ENCODE data around the gene FAM234A. TPM values are rescaled to one million over a fixed set of nuclear protein-coding genes. Genes with fewer than 3 reads are reported as not detected.
"Not testable (repeated sequence)": the region's sequence is repeated elsewhere in the genome, so short reads cannot be mapped to it uniquely, and the experiment has no call there.

Gene FAM234A
- total RNA-seq, 1 donor from 2014 or later = 133 TPM

GRCh38 chr16:228151-228851, 6.3 kb upstream of the FAM234A start:
- H3K4me3 Mint-ChIP-seq = peak overlapping the region; percentile 93
- H3K4me1 Mint-ChIP-seq = peaks cover 24% of the 10 kb centered on the region
- peak overlapping the region; percentile 92 for H3K27ac Mint-ChIP-seq
- H3K36me3 Mint-ChIP-seq = peaks cover 16% of the 10 kb centered on the region
- no peak for DNase-seq (ENCODE audit: low spot score in 2 of 2, unreplicated experiment in 2 of 2)
- H3K9me3 Mint-ChIP-seq = no peaks in the 10 kb centered on the region
- H3K27me3 Mint-ChIP-seq (ENCODE audit: low read depth) = no peaks in the 10 kb centered on the region
- TF ChIP-seq, protein P1, sequence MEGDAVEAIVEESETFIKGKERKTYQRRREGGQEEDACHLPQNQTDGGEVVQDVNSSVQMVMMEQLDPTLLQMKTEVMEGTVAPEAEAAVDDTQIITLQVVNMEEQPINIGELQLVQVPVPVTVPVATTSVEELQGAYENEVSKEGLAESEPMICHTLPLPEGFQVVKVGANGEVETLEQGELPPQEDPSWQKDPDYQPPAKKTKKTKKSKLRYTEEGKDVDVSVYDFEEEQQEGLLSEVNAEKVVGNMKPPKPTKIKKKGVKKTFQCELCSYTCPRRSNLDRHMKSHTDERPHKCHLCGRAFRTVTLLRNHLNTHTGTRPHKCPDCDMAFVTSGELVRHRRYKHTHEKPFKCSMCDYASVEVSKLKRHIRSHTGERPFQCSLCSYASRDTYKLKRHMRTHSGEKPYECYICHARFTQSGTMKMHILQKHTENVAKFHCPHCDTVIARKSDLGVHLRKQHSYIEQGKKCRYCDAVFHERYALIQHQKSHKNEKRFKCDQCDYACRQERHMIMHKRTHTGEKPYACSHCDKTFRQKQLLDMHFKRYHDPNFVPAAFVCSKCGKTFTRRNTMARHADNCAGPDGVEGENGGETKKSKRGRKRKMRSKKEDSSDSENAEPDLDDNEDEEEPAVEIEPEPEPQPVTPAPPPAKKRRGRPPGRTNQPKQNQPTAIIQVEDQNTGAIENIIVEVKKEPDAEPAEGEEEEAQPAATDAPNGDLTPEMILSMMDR (IDR thresholded peaks at IDR 0.05; ENCODE audit: unreplicated experiment) = no peak

DNA sequence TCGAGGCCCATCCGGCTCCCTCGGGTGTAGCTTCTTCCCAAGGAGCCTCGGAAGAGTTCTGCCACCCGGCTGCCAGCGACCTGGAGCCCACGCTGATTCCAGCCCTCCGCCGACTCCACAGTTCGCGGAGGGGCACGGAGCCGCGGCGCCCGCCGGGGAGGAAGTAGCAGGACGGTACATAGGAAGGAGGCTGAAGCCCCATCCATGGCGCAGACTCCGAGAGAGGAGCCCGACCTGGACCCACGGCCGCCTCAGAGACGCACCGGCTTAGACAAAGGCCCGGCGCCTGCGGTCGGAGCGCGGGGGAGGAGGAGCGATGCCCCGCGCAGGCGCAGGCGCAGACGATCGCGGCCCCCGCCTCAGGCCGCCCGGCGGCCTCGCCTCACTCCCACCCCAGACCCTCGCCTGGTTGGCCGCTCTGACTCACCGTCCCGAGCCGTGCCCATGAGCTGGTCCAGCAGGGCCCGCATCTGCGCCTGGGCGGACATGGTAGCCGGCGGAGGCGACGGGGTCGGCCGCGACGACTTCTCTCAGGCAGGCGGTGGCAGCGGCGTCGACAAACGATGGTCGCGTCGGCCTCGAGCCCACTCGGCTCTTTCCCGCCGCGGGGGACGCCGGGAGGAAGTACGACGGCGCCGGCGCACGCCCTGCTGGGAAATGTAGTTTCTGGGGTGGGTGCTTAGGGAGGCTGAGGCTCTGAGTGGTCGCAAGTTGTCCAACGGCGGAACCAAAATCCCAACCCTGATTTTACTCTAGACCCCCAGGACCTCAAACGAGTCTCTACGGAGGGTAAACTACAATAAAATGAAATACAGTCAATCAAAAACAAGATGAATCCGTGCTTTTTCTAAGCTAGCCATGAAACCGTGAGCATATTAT, 5.5 kb upstream of the FAM234A start, which contains the start of gene LUC7L:
Gene LUC7L, minus strand, starts transcription at position 598 of the 879 bp plus-strand sequence. Its CDS starts 110 bp downstream, at position 488.
- Mint-ChIP-seq H3K4me3 (peak within 1 kb of the TSS; percentile 93), H3K27ac (peak within 1 kb of the TSS; percentile 95), H3K36me3 (peaks cover 16% of the 10 kb centered on the region), H3K4me1 (peaks cover 24% of the 10 kb centered on the region), H3K27me3 (ENCODE audit: low read depth) (no peaks in the 10 kb centered on the region), H3K9me3 (no peaks in the 10 kb centered on the region)
- TF ChIP-seq, protein P1 (IDR thresholded peaks at IDR 0.05; ENCODE audit: unreplicated experiment) = no peak
- DNase-seq (ENCODE audit: low spot score in 2 of 2, unreplicated experiment in 2 of 2) = peak; percentile 78 to 92

DNA sequence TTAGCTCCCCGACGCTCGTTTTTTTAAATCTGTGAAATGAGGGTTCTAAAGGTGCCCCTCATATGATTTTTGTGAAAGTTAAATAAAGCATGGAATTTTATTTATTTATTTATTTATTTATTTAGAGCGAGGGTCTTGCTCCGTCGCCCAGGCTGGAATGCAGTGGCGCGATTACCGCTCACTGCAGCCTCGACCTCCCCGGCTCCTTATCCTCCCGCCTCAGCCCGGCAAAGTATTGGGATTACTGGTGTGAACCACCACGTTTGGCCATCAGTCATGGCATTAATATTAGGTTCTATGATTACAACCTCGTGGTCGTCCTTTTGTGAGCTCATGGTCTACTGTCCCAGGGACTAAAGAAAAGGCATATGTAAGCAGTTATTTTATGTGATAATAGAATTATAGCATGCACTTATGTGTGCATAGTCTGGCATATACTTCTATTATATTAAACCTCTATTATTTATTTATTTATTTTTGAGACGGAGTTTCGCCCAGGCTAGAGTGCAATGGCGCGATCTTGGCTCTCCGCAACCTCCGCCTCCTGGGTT, 4.8 kb upstream of the FAM234A start:
- peaks cover 27% of the 10 kb centered on the region for H3K4me1 Mint-ChIP-seq
- peak overlapping the region; percentile 93 for H3K4me3 Mint-ChIP-seq
- TF ChIP-seq, protein P1 (IDR thresholded peaks at IDR 0.05; ENCODE audit: unreplicated experiment) = no peak
- H3K27ac Mint-ChIP-seq = peak overlapping the region; percentile 78
- H3K9me3 Mint-ChIP-seq = no peaks in the 10 kb centered on the region
- H3K36me3 Mint-ChIP-seq = peaks cover 16% of the 10 kb centered on the region
- H3K27me3 Mint-ChIP-seq (ENCODE audit: low read depth) = no peaks in the 10 kb centered on the region
- no peak for DNase-seq (ENCODE audit: low spot score in 2 of 2, unreplicated experiment in 2 of 2)

DNA sequence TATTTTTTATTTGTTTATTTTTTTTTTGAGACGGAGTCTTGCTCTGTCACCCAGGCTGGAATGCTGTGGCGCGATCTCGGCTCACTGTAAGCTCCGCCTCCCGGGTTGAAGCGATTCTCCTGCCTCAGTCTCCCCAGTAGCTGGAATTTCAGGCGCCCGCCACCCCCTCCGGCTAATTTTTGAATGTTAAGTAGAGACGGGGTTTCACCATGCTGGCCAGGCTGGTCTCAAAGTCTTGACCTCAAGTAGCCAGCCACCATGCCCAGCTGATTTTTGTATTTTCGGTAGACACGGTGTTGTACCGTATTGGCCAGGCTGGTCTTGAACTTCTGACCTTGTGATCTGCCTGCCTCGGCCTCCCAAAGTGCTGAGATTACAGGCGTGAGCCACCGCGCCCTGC, 4.3 kb upstream of the FAM234A start:
- Mint-ChIP-seq H3K4me1 (peaks cover 27% of the 10 kb centered on the region), H3K36me3 (peaks cover 16% of the 10 kb centered on the region)
- H3K9me3 Mint-ChIP-seq; H3K27ac Mint-ChIP-seq; DNase-seq (ENCODE audit: low spot score in 2 of 2, unreplicated experiment in 2 of 2); H3K27me3 Mint-ChIP-seq (ENCODE audit: low read depth); H3K4me3 Mint-ChIP-seq: not testable (repeated sequence)

GRCh38 chr16:230949-231348, 3.7 kb upstream of the FAM234A start:
- peaks cover 30% of the 10 kb centered on the region for H3K4me1 Mint-ChIP-seq
- no peak for DNase-seq (ENCODE audit: low spot score in 2 of 2, unreplicated experiment in 2 of 2)
- no peaks in the 10 kb centered on the region for H3K27me3 Mint-ChIP-seq (ENCODE audit: low read depth)
- peaks cover 13% of the 10 kb centered on the region for H3K36me3 Mint-ChIP-seq
- TF ChIP-seq, protein P1 (IDR thresholded peaks at IDR 0.05; ENCODE audit: unreplicated experiment) = no peak
- no peaks in the 10 kb centered on the region for H3K9me3 Mint-ChIP-seq
- no peak overlapping the region for H3K4me3 Mint-ChIP-seq
- H3K27ac Mint-ChIP-seq = no peak overlapping the region

GRCh38 chr16:239948-240277, 5.3 kb downstream of the FAM234A start:
- no peak for DNase-seq (ENCODE audit: low spot score in 2 of 2, unreplicated experiment in 2 of 2)
- peaks cover 6% of the 10 kb centered on the region for H3K36me3 Mint-ChIP-seq
- H3K9me3 Mint-ChIP-seq = no peaks in the 10 kb centered on the region
- H3K27me3 Mint-ChIP-seq (ENCODE audit: low read depth) = no peaks in the 10 kb centered on the region
- no peak overlapping the region for H3K4me3 Mint-ChIP-seq
- H3K27ac Mint-ChIP-seq = peak overlapping the region; percentile 35
- H3K4me1 Mint-ChIP-seq = peaks cover 10% of the 10 kb centered on the region
- TF ChIP-seq, protein P1 (IDR thresholded peaks at IDR 0.05; ENCODE audit: unreplicated experiment) = no peak

Data from mesothelial cell of epicardium (in vitro differentiated cells).